HepG2 (cell line): Measurements from ENCODE around the gene ARAP3. TPM values are rescaled to one million over a fixed set of nuclear protein-coding genes. Genes with fewer than 3 reads are reported as not detected.
A peak's percentile ranks its signal among the peaks of the same experiment; 100 is the strongest.

Source experiments
- ARID2 ChIP-seq: sonication (generic); formaldehyde crosslinking; IDR thresholded peaks from 2 replicates; pipeline ENCODE4 v1.8.1; 2022; ENCODE audit warnings: mild to moderate bottlenecking, missing genetic modification reagents, borderline replicate concordance
- HOXA9 ChIP-seq: sonication (generic); formaldehyde crosslinking; IDR thresholded peaks from 2 replicates; pipeline ENCODE4 v1.8.1; 2022; ENCODE audit warnings: missing genetic modification reagents, mild to moderate bottlenecking, moderate library complexity, borderline replicate concordance
- NFATC3 ChIP-seq: sonication (generic); formaldehyde crosslinking; IDR thresholded peaks from 2 replicates; pipeline ENCODE4 v1.5.1; 2020; ENCODE audit warnings: mild to moderate bottlenecking, missing genetic modification reagents
- ZKSCAN5 ChIP-seq: sonication (generic); formaldehyde crosslinking; IDR thresholded peaks from 2 replicates; pipeline ENCODE4 v1.5.1; 2020; ENCODE audit warnings: mild to moderate bottlenecking, missing genetic modification reagents
- ZNF136 ChIP-seq: sonication (generic); formaldehyde crosslinking; IDR thresholded peaks from 2 replicates; pipeline ENCODE4 v1.8.1; 2022; ENCODE audit warnings: low read depth, mild to moderate bottlenecking, moderate library complexity, missing genetic modification reagents
- ZNF17 ChIP-seq: sonication (generic); formaldehyde crosslinking; IDR thresholded peaks from 2 replicates; pipeline ENCODE4 v1.5.0; 2020; ENCODE audit warnings: mild to moderate bottlenecking, missing genetic modification reagents
- ZNF253 ChIP-seq: sonication (generic); formaldehyde crosslinking; IDR thresholded peaks from 2 replicates; pipeline ENCODE4 v1.8.0; 2022; ENCODE audit warnings: mild to moderate bottlenecking, missing genetic modification reagents, borderline replicate concordance
- ZNF296 ChIP-seq: sonication (generic); formaldehyde crosslinking; conservative IDR thresholded peaks from 2 replicates; pipeline ENCODE4 v1.5.0; 2020; ENCODE audit warnings: mild to moderate bottlenecking, missing genetic modification reagents
- ZNF557 ChIP-seq: sonication (generic); formaldehyde crosslinking; IDR thresholded peaks from 2 replicates; pipeline ENCODE4 v1.4.0; 2020; ENCODE audit warnings: missing genetic modification reagents
- ZNF713 ChIP-seq: sonication (generic); formaldehyde crosslinking; IDR thresholded peaks from 2 replicates; pipeline ENCODE4 v1.4.0; 2020; ENCODE audit warnings: mild to moderate bottlenecking, missing genetic modification reagents
- ZNF839 ChIP-seq: sonication (generic); formaldehyde crosslinking; IDR thresholded peaks from 2 replicates; pipeline ENCODE4 v1.4.0; 2020; ENCODE audit warnings: missing genetic modification reagents, mild to moderate bottlenecking, borderline replicate concordance
- ZSCAN30 ChIP-seq: sonication (generic); formaldehyde crosslinking; IDR thresholded peaks from 2 replicates; pipeline ENCODE4 v1.5.0; 2020; ENCODE audit warnings: mild to moderate bottlenecking, missing genetic modification reagents
- polyA plus RNA-seq, 8 experiments: library from polyadenylated mRNA; depleted of rRNA in 3 of 8; stranded (reverse) in 7 of 8; unstranded in 1 of 8; fragments of >200 nt; fragmentation: Illumina TruSeq in 4 of 8; extraction: Trizol in 4 of 8; gene quantifications; 2 replicates each; pipeline versions ENCODE4 v1.2.1 to v1.2.3, GENCODE V29; 2011 to 2016; ENCODE audit warnings: low read depth in 4 of 8, missing spikeins in 1 of 8, mixed read lengths in 1 of 8; ENCODE audit not compliant: insufficient read depth in 1 of 8
- total RNA-seq, 5 experiments: library from RNA; depleted of rRNA; stranded (reverse); fragments of >200 nt; fragmentation: Illumina TruSeq; extraction: Trizol; gene quantifications; 2 replicates each; pipeline ENCODE4 v1.2.3, GENCODE V29; 2016; ENCODE audit warnings: low read depth in 1 of 5
- TF ChIP-seq, protein P1 (sequence below): sonication (generic); formaldehyde crosslinking; IDR thresholded peaks from 2 replicates; pipeline ENCODE4 v1.5.0; 2020; ENCODE audit warnings: mild to moderate bottlenecking, missing genetic modification reagents
- TF ChIP-seq, protein P2 (sequence below): sonication (generic); formaldehyde crosslinking; IDR thresholded peaks from 2 replicates; pipeline ENCODE4 v1.9.0; 2022; ENCODE audit warnings: missing genetic modification reagents, mild to moderate bottlenecking, borderline replicate concordance
- TF ChIP-seq, protein P3 (sequence below): IDR thresholded peaks from 2 replicates; pipeline ENCODE4 v1.6.1; 2016; ENCODE audit warnings: mild to moderate bottlenecking
- TF ChIP-seq, protein P4 (sequence below): sonication (generic); formaldehyde crosslinking; IDR thresholded peaks from 2 replicates; pipeline ENCODE4 v1.4.0; 2020; ENCODE audit warnings: mild to moderate bottlenecking, missing genetic modification reagents

Gene ARAP3
- total and polyA plus RNA-seq, 2 of the 13 experiments (the other 11 are each of a cell fraction or from before 2014, with no cell fraction given): 0.25 TPM; not detected in 1

DNA sequence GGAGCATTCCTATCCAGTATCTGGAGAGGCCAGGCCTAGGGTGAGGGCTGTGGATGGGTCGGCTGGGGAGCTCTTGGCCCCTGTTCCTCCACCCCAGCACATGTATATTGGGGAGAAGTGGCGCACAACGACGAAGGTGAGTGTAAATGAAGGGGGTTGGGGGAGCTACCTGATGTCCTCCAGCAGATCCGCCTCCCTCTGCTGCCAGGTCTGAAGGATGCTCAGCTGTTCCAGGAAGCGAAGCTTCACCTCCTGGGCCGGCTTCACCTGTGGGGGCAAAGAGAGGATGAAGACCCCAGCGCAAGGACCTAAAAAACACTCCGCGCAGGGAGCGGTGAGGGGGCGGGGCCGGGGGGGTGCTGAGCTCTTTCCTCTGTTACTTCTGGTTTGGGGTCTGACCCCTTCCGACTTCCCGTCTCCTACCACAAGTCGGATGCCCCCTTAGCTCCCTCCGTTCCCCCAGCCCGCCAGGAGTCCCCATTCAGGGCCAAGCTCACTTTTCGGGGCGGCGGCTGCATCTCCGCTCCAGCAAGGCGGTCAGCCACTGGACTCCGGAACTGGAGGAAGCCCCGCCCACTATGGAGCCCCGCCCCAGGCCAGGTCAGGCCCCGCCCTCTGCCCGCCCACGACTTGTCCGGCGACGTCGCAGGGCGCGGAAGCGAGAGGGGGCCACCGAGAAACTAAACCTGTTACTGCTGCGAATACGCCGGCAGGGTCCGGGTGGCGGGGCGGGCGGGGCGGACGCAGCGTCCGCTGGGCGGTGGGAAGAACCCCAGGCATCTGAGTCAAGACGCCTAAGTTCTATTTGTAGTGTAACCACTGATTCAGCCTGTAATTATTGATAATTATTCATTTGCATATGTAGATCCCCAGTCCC lies 30.9 kb downstream of the ARAP3 start, which contains the start of gene FCHSD1 (continued):
- TF ChIP-seq, protein P1, sequence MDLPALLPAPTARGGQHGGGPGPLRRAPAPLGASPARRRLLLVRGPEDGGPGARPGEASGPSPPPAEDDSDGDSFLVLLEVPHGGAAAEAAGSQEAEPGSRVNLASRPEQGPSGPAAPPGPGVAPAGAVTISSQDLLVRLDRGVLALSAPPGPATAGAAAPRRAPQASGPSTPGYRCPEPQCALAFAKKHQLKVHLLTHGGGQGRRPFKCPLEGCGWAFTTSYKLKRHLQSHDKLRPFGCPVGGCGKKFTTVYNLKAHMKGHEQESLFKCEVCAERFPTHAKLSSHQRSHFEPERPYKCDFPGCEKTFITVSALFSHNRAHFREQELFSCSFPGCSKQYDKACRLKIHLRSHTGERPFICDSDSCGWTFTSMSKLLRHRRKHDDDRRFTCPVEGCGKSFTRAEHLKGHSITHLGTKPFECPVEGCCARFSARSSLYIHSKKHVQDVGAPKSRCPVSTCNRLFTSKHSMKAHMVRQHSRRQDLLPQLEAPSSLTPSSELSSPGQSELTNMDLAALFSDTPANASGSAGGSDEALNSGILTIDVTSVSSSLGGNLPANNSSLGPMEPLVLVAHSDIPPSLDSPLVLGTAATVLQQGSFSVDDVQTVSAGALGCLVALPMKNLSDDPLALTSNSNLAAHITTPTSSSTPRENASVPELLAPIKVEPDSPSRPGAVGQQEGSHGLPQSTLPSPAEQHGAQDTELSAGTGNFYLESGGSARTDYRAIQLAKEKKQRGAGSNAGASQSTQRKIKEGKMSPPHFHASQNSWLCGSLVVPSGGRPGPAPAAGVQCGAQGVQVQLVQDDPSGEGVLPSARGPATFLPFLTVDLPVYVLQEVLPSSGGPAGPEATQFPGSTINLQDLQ (CRISPR knock-in tag): no peak
- TF ChIP-seq ZSCAN30 (CRISPR knock-in tag) (no peak), ZNF296 (CRISPR knock-in tag) (0 out of 2 replicates have a peak, but pooled peaks have one; percentile 43), ZNF17 (CRISPR knock-in tag) (no peak), HOXA9 (CRISPR knock-in tag) (no peak), NFATC3 (CRISPR knock-in tag) (no peak), ARID2 (CRISPR knock-in tag) (no peak), ZNF253 (no peak), ZNF557 (CRISPR knock-in tag) (no peak), ZKSCAN5 (no peak), ZNF136 (CRISPR knock-in tag) (0 out of 2 replicates have a peak, but pooled peaks have one; percentile 37), ZNF839 (CRISPR knock-in tag) (0 out of 2 replicates have a peak, but pooled peaks have one; percentile 21), ZNF713 (0 out of 2 replicates have a peak, but pooled peaks have one; percentile 36)
- TF ChIP-seq, protein P2, sequence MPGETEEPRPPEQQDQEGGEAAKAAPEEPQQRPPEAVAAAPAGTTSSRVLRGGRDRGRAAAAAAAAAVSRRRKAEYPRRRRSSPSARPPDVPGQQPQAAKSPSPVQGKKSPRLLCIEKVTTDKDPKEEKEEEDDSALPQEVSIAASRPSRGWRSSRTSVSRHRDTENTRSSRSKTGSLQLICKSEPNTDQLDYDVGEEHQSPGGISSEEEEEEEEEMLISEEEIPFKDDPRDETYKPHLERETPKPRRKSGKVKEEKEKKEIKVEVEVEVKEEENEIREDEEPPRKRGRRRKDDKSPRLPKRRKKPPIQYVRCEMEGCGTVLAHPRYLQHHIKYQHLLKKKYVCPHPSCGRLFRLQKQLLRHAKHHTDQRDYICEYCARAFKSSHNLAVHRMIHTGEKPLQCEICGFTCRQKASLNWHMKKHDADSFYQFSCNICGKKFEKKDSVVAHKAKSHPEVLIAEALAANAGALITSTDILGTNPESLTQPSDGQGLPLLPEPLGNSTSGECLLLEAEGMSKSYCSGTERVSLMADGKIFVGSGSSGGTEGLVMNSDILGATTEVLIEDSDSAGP (CRISPR knock-in tag): 0 out of 2 replicates have a peak, but pooled peaks have one; percentile 4
- TF ChIP-seq, protein P3, sequence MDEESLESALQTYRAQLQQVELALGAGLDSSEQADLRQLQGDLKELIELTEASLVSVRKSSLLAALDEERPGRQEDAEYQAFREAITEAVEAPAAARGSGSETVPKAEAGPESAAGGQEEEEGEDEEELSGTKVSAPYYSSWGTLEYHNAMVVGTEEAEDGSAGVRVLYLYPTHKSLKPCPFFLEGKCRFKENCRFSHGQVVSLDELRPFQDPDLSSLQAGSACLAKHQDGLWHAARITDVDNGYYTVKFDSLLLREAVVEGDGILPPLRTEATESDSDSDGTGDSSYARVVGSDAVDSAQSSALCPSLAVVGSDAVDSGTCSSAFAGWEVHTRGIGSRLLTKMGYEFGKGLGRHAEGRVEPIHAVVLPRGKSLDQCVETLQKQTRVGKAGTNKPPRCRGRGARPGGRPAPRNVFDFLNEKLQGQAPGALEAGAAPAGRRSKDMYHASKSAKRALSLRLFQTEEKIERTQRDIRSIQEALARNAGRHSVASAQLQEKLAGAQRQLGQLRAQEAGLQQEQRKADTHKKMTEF (CRISPR knock-in tag): peak; percentile 25; the same call in 1 of the 2 replicates
- TF ChIP-seq, protein P4, sequence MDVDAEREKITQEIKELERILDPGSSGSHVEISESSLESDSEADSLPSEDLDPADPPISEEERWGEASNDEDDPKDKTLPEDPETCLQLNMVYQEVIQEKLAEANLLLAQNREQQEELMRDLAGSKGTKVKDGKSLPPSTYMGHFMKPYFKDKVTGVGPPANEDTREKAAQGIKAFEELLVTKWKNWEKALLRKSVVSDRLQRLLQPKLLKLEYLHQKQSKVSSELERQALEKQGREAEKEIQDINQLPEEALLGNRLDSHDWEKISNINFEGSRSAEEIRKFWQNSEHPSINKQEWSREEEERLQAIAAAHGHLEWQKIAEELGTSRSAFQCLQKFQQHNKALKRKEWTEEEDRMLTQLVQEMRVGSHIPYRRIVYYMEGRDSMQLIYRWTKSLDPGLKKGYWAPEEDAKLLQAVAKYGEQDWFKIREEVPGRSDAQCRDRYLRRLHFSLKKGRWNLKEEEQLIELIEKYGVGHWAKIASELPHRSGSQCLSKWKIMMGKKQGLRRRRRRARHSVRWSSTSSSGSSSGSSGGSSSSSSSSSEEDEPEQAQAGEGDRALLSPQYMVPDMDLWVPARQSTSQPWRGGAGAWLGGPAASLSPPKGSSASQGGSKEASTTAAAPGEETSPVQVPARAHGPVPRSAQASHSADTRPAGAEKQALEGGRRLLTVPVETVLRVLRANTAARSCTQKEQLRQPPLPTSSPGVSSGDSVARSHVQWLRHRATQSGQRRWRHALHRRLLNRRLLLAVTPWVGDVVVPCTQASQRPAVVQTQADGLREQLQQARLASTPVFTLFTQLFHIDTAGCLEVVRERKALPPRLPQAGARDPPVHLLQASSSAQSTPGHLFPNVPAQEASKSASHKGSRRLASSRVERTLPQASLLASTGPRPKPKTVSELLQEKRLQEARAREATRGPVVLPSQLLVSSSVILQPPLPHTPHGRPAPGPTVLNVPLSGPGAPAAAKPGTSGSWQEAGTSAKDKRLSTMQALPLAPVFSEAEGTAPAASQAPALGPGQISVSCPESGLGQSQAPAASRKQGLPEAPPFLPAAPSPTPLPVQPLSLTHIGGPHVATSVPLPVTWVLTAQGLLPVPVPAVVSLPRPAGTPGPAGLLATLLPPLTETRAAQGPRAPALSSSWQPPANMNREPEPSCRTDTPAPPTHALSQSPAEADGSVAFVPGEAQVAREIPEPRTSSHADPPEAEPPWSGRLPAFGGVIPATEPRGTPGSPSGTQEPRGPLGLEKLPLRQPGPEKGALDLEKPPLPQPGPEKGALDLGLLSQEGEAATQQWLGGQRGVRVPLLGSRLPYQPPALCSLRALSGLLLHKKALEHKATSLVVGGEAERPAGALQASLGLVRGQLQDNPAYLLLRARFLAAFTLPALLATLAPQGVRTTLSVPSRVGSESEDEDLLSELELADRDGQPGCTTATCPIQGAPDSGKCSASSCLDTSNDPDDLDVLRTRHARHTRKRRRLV (CRISPR knock-in tag): no peak
